Stimulated activated naive B cell treated with anti-CD40 and anti-IgM and Interleukin-4, amounts not matched to agents 10 μg/mL and 1 μg/mL and 100 μg/mL, for 72 hours (primary cell): ENCODE measurements around the gene ZNF485.
"Not testable (repeated sequence)": the region's sequence is repeated elsewhere in the genome, so short reads cannot be mapped to it uniquely, and the experiment has no call there.

Experiments used
- ATAC-seq, 2 donors: fragments of 150-1000 bp; cut with Tn5 transposase; replicated peaks; 2 replicates each; pipeline ENCODE4 v1.10.0; 2021; ENCODE audit warnings: moderate library complexity in 1 of 2
- DNase-seq: peaks from one replicate; pipeline ENCODE4 v3.0.0; 2021
- H3K27ac Mint-ChIP-seq: one replicate; pipeline ENCODE4 v1.8.0; 2022; ENCODE audit warnings: mild to moderate bottlenecking, mixed read lengths
- H3K27me3 Mint-ChIP-seq, 2 donors: one replicate each; pipeline ENCODE4 v1.8.0; 2022; ENCODE audit warnings: mixed read lengths in 2 of 2
- H3K36me3 Mint-ChIP-seq, 2 donors: one replicate each; pipeline ENCODE4 v1.8.0; 2022; ENCODE audit warnings: mixed read lengths in 2 of 2, mild to moderate bottlenecking in 1 of 2
- H3K4me1 Mint-ChIP-seq, 2 donors: one replicate each; pipeline ENCODE4 v1.8.0; 2022; ENCODE audit warnings: mixed read lengths in 2 of 2, mild to moderate bottlenecking in 1 of 2
- H3K4me3 Mint-ChIP-seq, 2 donors: one replicate each; pipeline ENCODE4 v1.8.0; 2022; ENCODE audit warnings: mild to moderate bottlenecking in 2 of 2, mixed read lengths in 2 of 2, moderate library complexity in 1 of 2
- H3K9me3 Mint-ChIP-seq, 2 donors: one replicate each; pipeline ENCODE4 v1.8.0; 2022; ENCODE audit warnings: mixed read lengths in 2 of 2, mild to moderate bottlenecking in 1 of 2

The ZNF485 gene

DNA sequence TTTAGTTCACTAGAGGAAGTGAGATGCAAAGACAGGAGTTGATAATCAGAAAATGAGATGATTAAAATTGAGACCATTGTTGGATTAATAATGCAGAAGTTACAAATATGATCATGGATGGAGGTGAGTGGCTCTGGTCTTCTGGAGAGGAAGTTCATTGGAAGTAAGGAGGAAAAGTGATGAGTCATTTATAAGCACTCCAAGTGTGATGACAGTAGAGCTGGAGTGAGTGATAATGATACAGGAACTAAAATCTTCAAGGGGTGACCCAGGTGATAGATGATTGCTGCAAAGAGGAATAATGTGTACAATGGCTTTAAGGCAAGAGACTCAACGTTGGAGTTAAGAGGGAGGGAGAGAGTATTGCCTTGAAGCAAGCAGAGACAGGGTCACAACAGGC, 21.7 kb downstream of the ZNF485 start:
- H3K4me1 Mint-ChIP-seq = peaks cover 8 to 11% of the 10 kb centered on the region in 2 donors
- no peak overlapping the region for H3K4me3 Mint-ChIP-seq
- H3K36me3 Mint-ChIP-seq = peaks cover 1 to 5% of the 10 kb centered on the region in 2 donors
- ATAC-seq = peak; percentile 59 to 71
- H3K27ac Mint-ChIP-seq = no peak overlapping the region
- no peak for DNase-seq
- H3K9me3 Mint-ChIP-seq = peaks cover 2 to 15% of the 10 kb centered on the region in 2 donors
- H3K27me3 Mint-ChIP-seq = peaks cover 0 to 12% of the 10 kb centered on the region in 2 donors

DNA sequence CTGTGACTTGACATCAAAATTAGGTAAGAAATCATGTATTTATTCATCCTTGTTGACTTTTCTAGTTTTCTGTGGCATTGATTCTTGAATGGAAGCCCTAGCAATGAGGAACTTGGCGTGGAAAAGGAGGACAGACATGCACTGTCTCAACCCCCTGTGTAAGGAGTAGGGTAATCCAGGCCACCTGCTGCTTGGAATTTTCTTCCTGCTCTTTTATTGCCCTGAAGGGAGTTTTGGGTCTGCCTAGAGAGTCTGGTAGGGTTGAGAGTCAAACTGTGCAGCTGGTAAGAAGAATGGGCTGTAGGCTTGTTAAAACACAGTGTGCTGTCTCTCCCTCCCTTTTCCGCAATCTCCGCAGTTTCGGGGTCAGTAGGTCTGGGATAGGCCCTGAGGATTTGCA, 22.7 kb downstream of the ZNF485 start:
- Mint-ChIP-seq H3K27me3 (peaks cover 0 to 12% of the 10 kb centered on the region in 2 donors), H3K4me3 (no peak overlapping the region), H3K4me1 (peaks cover 5 to 6% of the 10 kb centered on the region in 2 donors), H3K36me3 (peaks cover 1 to 2% of the 10 kb centered on the region in 2 donors), H3K27ac (no peak overlapping the region), H3K9me3 (peaks cover 7 to 12% of the 10 kb centered on the region in 2 donors)
- ATAC-seq (no peak), DNase-seq (no peak)

DNA sequence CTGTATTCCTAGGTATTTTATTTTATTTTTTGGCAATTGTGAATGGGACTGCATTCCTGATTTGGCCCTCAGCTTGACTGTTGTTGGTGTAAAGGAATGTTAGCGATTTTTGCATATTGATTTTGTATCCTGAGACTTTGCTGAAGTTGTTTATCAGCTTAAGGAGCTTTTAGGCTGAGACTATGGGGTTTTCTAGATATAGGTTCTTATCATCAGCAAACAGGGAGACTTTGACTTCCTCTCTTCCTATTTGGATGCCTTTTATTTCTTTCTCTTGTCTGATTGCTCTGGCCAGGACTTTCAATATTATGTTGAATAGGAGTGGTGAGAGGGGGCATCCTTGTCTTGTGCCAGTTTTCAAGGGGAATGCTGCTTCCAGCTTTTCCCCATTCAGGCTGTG, 29.6 kb downstream of the ZNF485 start:
- H3K27me3 Mint-ChIP-seq = not testable (repeated sequence)

DNA sequence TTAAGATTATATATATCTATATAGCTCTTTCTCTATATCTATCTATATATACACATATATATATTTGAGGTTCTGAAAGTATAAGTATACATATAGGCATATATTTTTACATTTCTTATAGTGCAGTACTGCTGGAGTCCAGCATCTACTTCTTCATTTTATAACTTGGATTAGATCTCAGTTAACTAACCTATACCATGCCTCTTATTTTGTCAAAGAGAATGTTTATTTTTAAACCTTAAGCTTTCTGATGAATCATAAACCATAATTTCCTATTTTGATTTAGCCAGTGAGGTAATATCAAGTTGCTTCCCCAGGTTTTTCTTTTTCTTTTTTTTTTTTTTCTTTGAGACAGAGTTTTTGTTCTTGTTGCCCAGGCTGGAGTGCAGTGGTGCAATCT, 34.4 kb downstream of the ZNF485 start:
- H3K27me3 Mint-ChIP-seq = no peaks in the 10 kb centered on the region
- no peak overlapping the region for H3K27ac Mint-ChIP-seq
- H3K4me1 Mint-ChIP-seq = no peaks in the 10 kb centered on the region
- DNase-seq = no peak
- peaks cover 21 to 27% of the 10 kb centered on the region in 2 donors for H3K36me3 Mint-ChIP-seq
- H3K4me3 Mint-ChIP-seq = no peak overlapping the region
- ATAC-seq = no peak
- H3K9me3 Mint-ChIP-seq = peaks cover 12 to 27% of the 10 kb centered on the region in 2 donors

More for the DNA sequence above, 29.6 kb downstream of the ZNF485 start:
- not testable (repeated sequence) for H3K36me3 Mint-ChIP-seq, DNase-seq, H3K4me3 Mint-ChIP-seq, H3K4me1 Mint-ChIP-seq, ATAC-seq, H3K27ac Mint-ChIP-seq
- H3K9me3 Mint-ChIP-seq = peaks cover 5 to 24% of the 10 kb centered on the region in 2 donors

DNA sequence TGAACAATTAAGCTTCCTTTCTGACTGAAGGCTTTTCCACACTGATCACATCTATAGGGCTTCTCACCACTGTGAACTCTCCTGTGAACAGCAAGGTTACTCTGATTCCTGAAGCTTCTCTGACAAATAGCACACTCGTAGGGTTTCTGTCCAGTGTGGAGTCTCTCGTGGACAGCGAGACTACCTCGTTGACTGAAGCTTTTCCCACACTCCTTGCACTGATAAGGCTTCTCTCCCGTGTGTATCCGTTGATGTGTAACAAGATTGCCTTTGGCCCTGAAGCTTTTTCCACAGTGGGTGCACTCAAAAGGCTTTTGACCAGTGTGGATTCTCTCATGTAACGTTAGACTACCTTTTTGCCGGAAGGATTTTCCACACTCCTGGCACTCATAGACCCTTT, 38.0 kb downstream of the ZNF485 start:
- H3K36me3 Mint-ChIP-seq = peaks cover 36 to 43% of the 10 kb centered on the region in 2 donors
- peaks cover 6 to 12% of the 10 kb centered on the region in 2 donors for H3K4me1 Mint-ChIP-seq
- peaks cover 24 to 26% of the 10 kb centered on the region in 2 donors for H3K9me3 Mint-ChIP-seq
- ATAC-seq (no peak), DNase-seq (no peak)
- H3K4me3 Mint-ChIP-seq = no peak overlapping the region
- H3K27me3 Mint-ChIP-seq = no peaks in the 10 kb centered on the region
- no peak overlapping the region for H3K27ac Mint-ChIP-seq

DNA sequence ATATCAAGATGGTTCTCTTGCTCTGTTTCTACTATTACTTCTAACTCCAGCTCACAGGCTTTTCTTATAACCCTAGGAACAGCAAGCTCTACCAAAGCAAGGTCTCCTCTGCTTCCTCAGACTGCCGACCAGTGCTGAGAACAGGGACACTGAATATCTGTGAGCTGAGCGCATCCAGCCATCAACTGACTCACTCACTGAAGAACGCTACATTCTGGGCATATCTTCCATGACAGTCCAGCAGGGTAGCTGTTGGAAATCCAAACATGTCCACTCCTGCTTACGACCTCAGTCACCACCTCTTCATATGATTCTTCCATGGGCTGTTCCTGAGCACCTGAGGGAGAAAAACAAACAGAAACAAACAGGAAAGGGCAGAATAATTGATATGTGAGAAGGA, 39.6 kb downstream of the ZNF485 start:
- Mint-ChIP-seq H3K4me1 (peaks cover 6 to 12% of the 10 kb centered on the region in 2 donors), H3K27ac (peak overlapping the region; percentile 38), H3K27me3 (peaks cover 0 to 7% of the 10 kb centered on the region in 2 donors), H3K4me3 (no peak overlapping the region), H3K36me3 (peaks cover 36 to 43% of the 10 kb centered on the region in 2 donors), H3K9me3 (peaks cover 20 to 24% of the 10 kb centered on the region in 2 donors)
- ATAC-seq = no peak
- no peak for DNase-seq

DNA sequence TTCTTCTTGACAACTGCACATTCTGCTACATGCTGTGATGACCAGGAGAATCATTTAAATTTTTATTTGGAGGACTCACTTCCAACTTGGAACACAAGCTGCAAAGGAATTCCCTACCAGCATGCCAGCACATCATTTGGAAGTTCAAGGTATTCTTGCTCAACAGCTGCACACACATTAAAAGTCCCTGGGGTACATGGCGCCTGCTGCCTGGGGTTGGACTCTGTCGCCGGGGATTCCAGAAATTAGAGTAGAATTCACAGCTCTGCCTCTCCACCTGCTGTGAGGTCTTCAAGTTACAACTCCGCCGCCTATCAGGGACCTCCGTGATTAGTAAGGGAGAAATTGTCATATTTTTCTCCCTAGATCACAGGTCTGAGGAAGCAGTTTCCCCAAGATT, 41.3 kb downstream of the ZNF485 start:
- no peak for DNase-seq
- H3K36me3 Mint-ChIP-seq = peaks cover 36 to 43% of the 10 kb centered on the region in 2 donors
- H3K27ac Mint-ChIP-seq = peak overlapping the region; percentile 94
- ATAC-seq = no peak
- H3K9me3 Mint-ChIP-seq = peaks cover 20 to 24% of the 10 kb centered on the region in 2 donors
- peaks cover 5 to 7% of the 10 kb centered on the region in 2 donors for H3K27me3 Mint-ChIP-seq
- peaks cover 6 to 12% of the 10 kb centered on the region in 2 donors for H3K4me1 Mint-ChIP-seq
- peak overlapping the region; percentile 95 to 97 for H3K4me3 Mint-ChIP-seq

DNA sequence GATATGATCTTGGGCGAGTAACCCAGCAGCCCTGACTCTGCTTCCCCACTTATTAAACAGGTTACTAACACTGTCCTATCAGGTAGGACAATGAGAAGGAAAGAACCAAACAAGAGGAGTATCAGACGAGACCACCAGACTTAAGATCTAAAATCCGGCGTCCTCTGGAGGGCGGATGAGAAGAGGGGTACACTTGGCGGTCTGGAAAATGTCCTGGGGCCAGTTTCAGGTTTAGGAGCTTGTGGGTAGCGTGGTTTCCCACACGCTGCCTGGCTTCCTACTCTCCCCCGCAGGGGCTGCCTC, 41.8 kb downstream of the ZNF485 start:
- Mint-ChIP-seq H3K9me3 (peaks cover 20 to 24% of the 10 kb centered on the region in 2 donors), H3K4me1 (peaks cover 6 to 12% of the 10 kb centered on the region in 2 donors), H3K27ac (peak overlapping the region; percentile 94), H3K4me3 (peak overlapping the region; percentile 95 to 97), H3K36me3 (peaks cover 36 to 39% of the 10 kb centered on the region in 2 donors), H3K27me3 (peaks cover 5 to 7% of the 10 kb centered on the region in 2 donors)
- DNase-seq (no peak), ATAC-seq (no peak)

DNA sequence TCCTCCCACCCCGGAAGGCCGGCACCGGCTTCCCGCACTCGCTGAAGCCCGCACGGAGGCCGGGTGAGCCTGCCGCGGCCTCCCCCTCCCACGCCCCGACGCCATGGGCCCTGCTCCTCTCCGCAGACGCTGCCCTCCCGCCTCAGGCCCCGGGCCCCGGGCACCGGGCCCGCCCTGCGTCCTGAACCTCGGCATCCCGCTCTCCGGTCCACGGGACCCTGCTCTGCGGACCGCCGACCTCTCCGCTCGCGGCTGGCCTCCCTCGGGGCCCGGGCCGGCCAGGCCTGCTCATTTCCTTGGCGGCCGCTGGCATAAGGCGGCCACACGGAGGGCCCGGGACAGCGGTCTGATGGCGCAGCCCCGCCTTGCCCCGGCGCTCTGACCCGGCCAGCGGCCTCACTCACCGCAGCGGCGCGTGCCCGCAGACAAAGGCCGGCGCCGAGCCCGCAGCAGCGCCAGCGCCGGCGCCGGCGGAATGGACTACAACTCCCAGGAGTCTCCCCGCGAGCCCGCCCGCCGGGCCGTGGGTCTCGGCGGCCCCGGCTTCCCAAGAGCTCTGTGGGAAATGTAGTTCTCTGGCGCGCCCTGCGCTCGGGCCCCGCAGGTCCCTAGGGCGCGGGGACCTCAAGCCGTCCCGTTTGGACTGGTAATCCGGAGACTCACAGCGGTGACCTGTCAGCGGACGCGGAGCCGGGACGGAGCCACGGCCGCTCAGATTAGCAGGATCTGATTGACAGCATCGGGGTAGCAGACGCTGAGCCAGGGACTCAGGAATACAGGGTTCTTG, 42.4 kb downstream of the ZNF485 start, which contains the start of gene ZNF32:
ZNF32 (minus strand) TSS at position 484 of the 787 bp plus-strand sequence. CDS start 2,748 bp downstream, outside the sequence.
- H3K27ac Mint-ChIP-seq = peak within 1 kb of the TSS; percentile 94

DNA sequence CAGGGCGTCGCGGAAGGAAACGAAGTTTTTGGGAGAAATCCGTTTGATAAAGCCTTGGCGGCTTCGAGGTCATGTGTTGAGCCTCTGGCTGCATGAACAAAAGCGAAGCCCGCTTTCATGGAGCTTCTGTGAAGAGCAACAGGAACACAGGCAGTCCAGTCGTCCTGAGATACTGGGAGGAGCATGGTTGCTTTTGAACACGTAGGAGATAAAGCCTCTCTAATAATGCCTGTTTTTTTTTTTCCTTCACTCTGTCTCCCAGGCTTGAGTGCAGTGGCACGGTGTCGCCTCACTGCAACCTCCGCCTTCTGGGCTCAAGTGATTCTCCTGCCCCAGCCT, 42.9 kb downstream of the ZNF485 start:
- no peak for DNase-seq
- peaks cover 26 to 30% of the 10 kb centered on the region in 2 donors for H3K36me3 Mint-ChIP-seq
- peaks cover 17 to 20% of the 10 kb centered on the region in 2 donors for H3K9me3 Mint-ChIP-seq
- H3K4me1 Mint-ChIP-seq = peaks cover 6 to 12% of the 10 kb centered on the region in 2 donors
- H3K27me3 Mint-ChIP-seq = peaks cover 9 to 13% of the 10 kb centered on the region in 2 donors
- ATAC-seq = peak; percentile 1 to 8
- H3K4me3 Mint-ChIP-seq = peak overlapping the region; percentile 95 to 97
- H3K27ac Mint-ChIP-seq = peak overlapping the region; percentile 94

More for the DNA sequence above, 42.4 kb downstream of the ZNF485 start, which contains the start of gene ZNF32:
- peak; percentile 79 for DNase-seq
- peaks cover 6 to 12% of the 10 kb centered on the region in 2 donors for H3K4me1 Mint-ChIP-seq
- H3K4me3 Mint-ChIP-seq = peak within 1 kb of the TSS; percentile 95 to 97
- peaks cover 17 to 20% of the 10 kb centered on the region in 2 donors for H3K9me3 Mint-ChIP-seq
- peaks cover 30 to 33% of the 10 kb centered on the region in 2 donors for H3K36me3 Mint-ChIP-seq
- peak; percentile 97 to 98 for ATAC-seq
- peaks cover 7 to 10% of the 10 kb centered on the region in 2 donors for H3K27me3 Mint-ChIP-seq

DNA sequence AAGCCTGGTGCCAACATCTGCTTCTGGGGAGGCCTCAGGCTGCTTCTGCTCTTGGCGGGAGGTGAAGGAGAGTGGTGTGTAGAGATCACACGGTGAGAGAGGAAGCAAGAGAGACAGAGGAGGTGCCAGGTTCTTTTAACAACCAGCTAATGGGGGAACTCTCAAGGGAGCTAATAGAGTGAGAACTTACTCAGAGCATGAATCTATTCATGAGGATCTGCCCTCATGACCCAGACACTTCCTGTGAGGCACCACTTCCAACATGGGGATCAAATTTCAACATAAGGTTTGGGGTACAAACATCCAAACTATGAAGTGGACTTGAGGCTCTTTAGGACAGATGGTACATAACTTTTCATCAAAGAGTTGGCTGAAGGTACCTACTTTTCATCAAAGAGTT, 47.5 kb downstream of the ZNF485 start:
- H3K36me3 Mint-ChIP-seq = no peaks in the 10 kb centered on the region
- H3K4me1 Mint-ChIP-seq = peaks cover 4 to 6% of the 10 kb centered on the region in 2 donors
- H3K27me3 Mint-ChIP-seq = peaks cover 18 to 32% of the 10 kb centered on the region in 2 donors
- DNase-seq = no peak
- no peak overlapping the region for H3K27ac Mint-ChIP-seq
- ATAC-seq = no peak
- no peak overlapping the region for H3K4me3 Mint-ChIP-seq
- no peaks in the 10 kb centered on the region for H3K9me3 Mint-ChIP-seq

DNA sequence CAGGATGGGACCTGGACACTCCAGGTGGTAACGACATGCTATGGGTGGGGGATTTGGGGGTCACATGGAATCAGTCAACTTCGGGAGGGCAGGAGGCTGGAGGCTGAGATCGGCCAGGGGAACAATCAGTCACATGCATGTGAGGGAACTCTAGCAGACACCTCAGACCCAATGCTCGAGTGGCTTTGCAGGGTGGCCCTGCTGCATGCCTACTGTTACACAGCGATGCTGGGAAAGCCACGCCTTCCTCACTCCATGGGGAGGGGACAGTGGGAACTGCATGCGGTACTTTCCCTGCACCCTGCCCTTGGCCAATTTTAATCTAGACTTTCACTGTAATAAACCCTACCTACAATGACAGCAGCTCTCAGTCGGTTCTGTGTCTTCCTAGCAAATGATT, 49.1 kb downstream of the ZNF485 start:
- no peak for ATAC-seq
- no peaks in the 10 kb centered on the region for H3K9me3 Mint-ChIP-seq
- no peaks in the 10 kb centered on the region for H3K4me1 Mint-ChIP-seq
- no peak overlapping the region for H3K4me3 Mint-ChIP-seq
- no peak overlapping the region for H3K27ac Mint-ChIP-seq
- H3K36me3 Mint-ChIP-seq = no peaks in the 10 kb centered on the region
- H3K27me3 Mint-ChIP-seq = peaks cover 22 to 37% of the 10 kb centered on the region in 2 donors
- DNase-seq = no peak

DNA sequence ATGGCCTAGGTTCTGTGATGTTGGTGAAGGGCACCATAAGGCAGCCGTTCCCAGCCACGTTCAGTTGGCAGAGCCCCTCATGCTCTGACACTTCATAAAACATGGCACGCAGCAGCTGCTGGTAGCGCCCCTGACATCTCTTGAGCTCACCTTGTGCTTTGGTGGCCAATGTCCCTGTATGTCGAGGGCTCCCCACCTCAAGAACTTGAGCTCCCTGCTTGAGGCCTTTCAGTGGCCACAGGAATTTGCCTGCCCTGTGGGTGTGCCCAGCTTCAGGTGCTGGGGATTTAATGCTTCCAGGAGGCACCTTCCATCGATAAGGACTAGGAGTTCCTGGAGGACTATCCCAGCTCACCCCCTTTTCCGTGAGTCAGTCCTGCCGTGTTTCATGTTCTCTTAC, 52.0 kb downstream of the ZNF485 start:
- H3K4me3 Mint-ChIP-seq = no peak overlapping the region
- no peaks in the 10 kb centered on the region for H3K4me1 Mint-ChIP-seq
- H3K36me3 Mint-ChIP-seq = peaks cover 0 to 2% of the 10 kb centered on the region in 2 donors
- ATAC-seq = no peak
- peaks cover 18 to 46% of the 10 kb centered on the region in 2 donors for H3K27me3 Mint-ChIP-seq
- H3K27ac Mint-ChIP-seq = no peak overlapping the region
- H3K9me3 Mint-ChIP-seq = peaks cover 5 to 6% of the 10 kb centered on the region in 2 donors
- no peak for DNase-seq

DNA sequence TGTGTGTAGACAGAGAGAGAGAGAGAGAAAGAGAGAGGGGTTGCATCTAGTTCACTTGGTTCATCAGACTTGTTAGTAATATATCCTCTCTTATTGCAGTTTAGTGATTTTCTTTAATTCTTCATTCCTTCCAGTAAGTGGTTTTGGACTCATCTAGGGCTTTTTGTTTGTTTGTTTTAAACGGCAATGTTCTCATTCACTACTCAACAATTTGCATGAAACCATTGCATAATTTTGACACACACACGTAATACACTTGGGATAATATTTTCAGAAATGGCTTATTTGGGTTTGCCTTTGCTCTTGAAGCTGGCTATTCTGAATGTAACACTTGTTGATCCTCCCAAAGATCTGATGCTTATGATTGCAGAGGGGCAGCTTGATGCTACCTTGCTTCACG, 58.8 kb downstream of the ZNF485 start:
- Mint-ChIP-seq H3K36me3 (peaks cover 0 to 3% of the 10 kb centered on the region in 2 donors), H3K4me3 (no peak overlapping the region), H3K9me3 (peaks cover 7% of the 10 kb centered on the region in 2 donors), H3K27me3 (peaks cover 47 to 57% of the 10 kb centered on the region in 2 donors), H3K4me1 (peaks cover 0 to 5% of the 10 kb centered on the region in 2 donors), H3K27ac (no peak overlapping the region)
- ATAC-seq = no peak
- no peak for DNase-seq

DNA sequence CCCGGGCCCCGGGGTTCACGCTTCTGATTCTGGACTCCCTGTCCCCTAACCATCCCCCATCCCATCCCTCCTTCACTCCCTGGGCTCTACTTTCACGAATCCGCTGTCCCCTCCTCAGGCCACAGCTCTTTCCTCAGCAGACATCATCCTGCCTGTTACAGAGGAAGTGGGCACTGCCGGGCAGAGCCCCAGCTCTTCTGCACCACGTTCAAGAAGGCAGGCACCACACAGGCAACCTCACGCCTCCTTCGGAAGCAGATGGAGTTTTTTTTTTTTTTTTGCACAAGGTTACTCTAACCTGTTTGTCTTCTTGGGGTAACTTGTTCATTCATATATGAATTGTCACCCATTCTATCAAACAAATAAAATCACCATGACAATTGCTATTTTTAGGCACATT, 60.3 kb downstream of the ZNF485 start:
- no peak overlapping the region for H3K27ac Mint-ChIP-seq
- no peak overlapping the region for H3K4me3 Mint-ChIP-seq
- H3K27me3 Mint-ChIP-seq = peaks cover 57 to 65% of the 10 kb centered on the region in 2 donors
- H3K4me1 Mint-ChIP-seq = peaks cover 3 to 6% of the 10 kb centered on the region in 2 donors
- H3K9me3 Mint-ChIP-seq = peaks cover 7% of the 10 kb centered on the region in 2 donors
- peaks cover 0 to 3% of the 10 kb centered on the region in 2 donors for H3K36me3 Mint-ChIP-seq
- ATAC-seq = no peak
- no peak for DNase-seq
